HepG2 (cell line): Measurements from ENCODE around the gene TRPC4AP. TPM values are rescaled to one million over a fixed set of nuclear protein-coding genes. Genes with fewer than 3 reads are reported as not detected.

ENCODE experiments used
- AKAP8 ChIP-seq: sonication (generic); formaldehyde crosslinking; IDR thresholded peaks from 2 replicates; pipeline ENCODE4 v1.5.1; 2020; ENCODE audit warnings: mild to moderate bottlenecking, missing genetic modification reagents
- CEBPB ChIP-seq: IDR thresholded peaks from 2 replicates; pipeline ENCODE4 v1.6.1; 2011; ENCODE audit warnings: low read depth, low read length, improper control_type of control experiment, borderline replicate concordance
- CENPX ChIP-seq: sonication (generic); formaldehyde crosslinking; IDR thresholded peaks from 2 replicates; pipeline ENCODE4 v1.9.0; 2021; ENCODE audit warnings: mild to moderate bottlenecking, missing genetic modification reagents, moderate library complexity
- CHD2 ChIP-seq: IDR thresholded peaks from 2 replicates; pipeline ENCODE4 v1.6.1; 2011; ENCODE audit warnings: low read depth, low read length, improper control_type of control experiment
- HDAC6 ChIP-seq: fragments of 200-600 bp; sonication (generic); IDR thresholded peaks from 2 replicates; pipeline ENCODE4 v1.7.0; 2017; ENCODE audit warnings: mild to moderate bottlenecking, antibody characterized with exemption, low read length, low read depth
- JARID2 ChIP-seq: sonication (generic); formaldehyde crosslinking; IDR thresholded peaks from 2 replicates; pipeline ENCODE4 v1.8.1; 2023; ENCODE audit warnings: missing genetic modification reagents, inconsistent platforms; ENCODE audit not compliant: insufficient replicate concordance
- JUN ChIP-seq: sonication (generic); formaldehyde crosslinking; IDR thresholded peaks from 2 replicates; pipeline ENCODE4 v1.4.0; 2020; ENCODE audit warnings: mild to moderate bottlenecking, missing genetic modification reagents
- KLF16 ChIP-seq, 2 experiments: sonication (generic) in 1 of 2; formaldehyde crosslinking in 1 of 2; IDR thresholded peaks; 2 replicates each; pipeline versions ENCODE4 v1.6.1 to v1.8.0; 2016 to 2023; ENCODE audit warnings: missing genetic modification reagents in 2 of 2, missing compliant biosample characterization in 1 of 2
- KMT2B ChIP-seq: IDR thresholded peaks from 2 replicates; pipeline ENCODE4 v1.6.1; 2016; ENCODE audit warnings: missing genetic modification reagents, missing compliant biosample characterization
- MTA1 ChIP-seq: sonication (generic); formaldehyde crosslinking; IDR thresholded peaks from 2 replicates; pipeline ENCODE4 v1.4.0; 2020; ENCODE audit warnings: missing genetic modification reagents, mild to moderate bottlenecking, borderline replicate concordance
- NPAS2 ChIP-seq: sonication (generic); formaldehyde crosslinking; IDR thresholded peaks from 2 replicates; pipeline ENCODE4 v1.8.0; 2022; ENCODE audit warnings: mild to moderate bottlenecking, missing genetic modification reagents, borderline replicate concordance
- NR1H2 ChIP-seq: sonication (generic); formaldehyde crosslinking; IDR thresholded peaks from 2 replicates; pipeline ENCODE4 v1.8.1; 2022; ENCODE audit warnings: low read depth, missing genetic modification reagents, borderline replicate concordance
- POLR2AphosphoS2 ChIP-seq: IDR thresholded peaks from 2 replicates; pipeline ENCODE4 v1.6.1; 2011; ENCODE audit warnings: low read depth, low read length, improper control_type of control experiment
- RXRB ChIP-seq: IDR thresholded peaks from 2 replicates; pipeline ENCODE4 v1.6.1; 2016; ENCODE audit warnings: borderline replicate concordance, missing genetic modification reagents, missing compliant biosample characterization
- SIX4 ChIP-seq: sonication (generic); formaldehyde crosslinking; IDR thresholded peaks from 2 replicates; pipeline ENCODE4 v1.4.0; 2020; ENCODE audit warnings: missing genetic modification reagents
- STAT5B ChIP-seq: sonication (generic); formaldehyde crosslinking; IDR thresholded peaks from 2 replicates; pipeline ENCODE4 v1.4.0; 2020; ENCODE audit warnings: missing genetic modification reagents
- ZBTB42 ChIP-seq: sonication (generic); formaldehyde crosslinking; IDR thresholded peaks from 2 replicates; pipeline ENCODE4 v1.5.0; 2020; ENCODE audit warnings: mild to moderate bottlenecking, missing genetic modification reagents
- ZFP37 ChIP-seq: sonication (generic); formaldehyde crosslinking; IDR thresholded peaks from 2 replicates; pipeline ENCODE4 v1.4.0; 2020; ENCODE audit warnings: missing genetic modification reagents, borderline replicate concordance
- ZFP82 ChIP-seq: sonication (generic); formaldehyde crosslinking; IDR thresholded peaks from 2 replicates; pipeline ENCODE4 v1.5.1; 2020; ENCODE audit warnings: mild to moderate bottlenecking, missing genetic modification reagents, borderline replicate concordance
- ZNF12 ChIP-seq: sonication (generic); formaldehyde crosslinking; IDR thresholded peaks from 2 replicates; pipeline ENCODE4 v1.5.0; 2020; ENCODE audit warnings: missing genetic modification reagents
- ZNF230 ChIP-seq: sonication (generic); formaldehyde crosslinking; IDR thresholded peaks from 2 replicates; pipeline ENCODE4 v1.4.0; 2020; ENCODE audit warnings: mild to moderate bottlenecking, missing genetic modification reagents
- ZNF530 ChIP-seq: sonication (generic); formaldehyde crosslinking; IDR thresholded peaks from 2 replicates; pipeline ENCODE4 v1.5.0; 2020; ENCODE audit warnings: low read depth, mild to moderate bottlenecking, missing genetic modification reagents
- ZNF609 ChIP-seq: sonication (generic); formaldehyde crosslinking; IDR thresholded peaks from 2 replicates; pipeline ENCODE4 v1.4.0; 2020; ENCODE audit warnings: mild to moderate bottlenecking, missing genetic modification reagents, borderline replicate concordance
- ZNF672 ChIP-seq: sonication (generic); formaldehyde crosslinking; IDR thresholded peaks from 2 replicates; pipeline ENCODE4 v1.8.1; 2022; ENCODE audit warnings: missing genetic modification reagents
- ZNF841 ChIP-seq: sonication (generic); formaldehyde crosslinking; IDR thresholded peaks from 2 replicates; pipeline ENCODE4 v1.8.1; 2023; ENCODE audit warnings: missing genetic modification reagents, borderline replicate concordance
- polyA plus RNA-seq, 8 experiments: library from polyadenylated mRNA; depleted of rRNA in 3 of 8; stranded (reverse) in 7 of 8; unstranded in 1 of 8; fragments of >200 nt; fragmentation: Illumina TruSeq in 4 of 8; extraction: Trizol in 4 of 8; gene quantifications; 2 replicates each; pipeline versions ENCODE4 v1.2.1 to v1.2.3, GENCODE V29; 2011 to 2016; ENCODE audit warnings: low read depth in 4 of 8, missing spikeins in 1 of 8, mixed read lengths in 1 of 8; ENCODE audit not compliant: insufficient read depth in 1 of 8
- total RNA-seq, 5 experiments: library from RNA; depleted of rRNA; stranded (reverse); fragments of >200 nt; fragmentation: Illumina TruSeq; extraction: Trizol; gene quantifications; 2 replicates each; pipeline ENCODE4 v1.2.3, GENCODE V29; 2016; ENCODE audit warnings: low read depth in 1 of 5

Gene TRPC4AP
- total and polyA plus RNA-seq, 2 of the 13 experiments (the other 11 are each of a cell fraction or from before 2014, with no cell fraction given): 136 to 137 TPM

GRCh38 chr20:35092524-35093266 is at the start of gene TRPC4AP (continued):
- peak; percentile 97 for TF ChIP-seq MTA1 (CRISPR knock-in tag)
- TF ChIP-seq JARID2 (CRISPR knock-in tag): no peak
- peak; percentile 54; the same call in 1 of the 2 replicates for TF ChIP-seq AKAP8
- no peak for TF ChIP-seq HDAC6
- TF ChIP-seq ZFP82 (CRISPR knock-in tag): peak; percentile 91; the same call in 1 of the 2 replicates
- TF ChIP-seq ZNF12 (CRISPR knock-in tag): peak; percentile 73
- peak; percentile 97; the same call in 1 of the 2 replicates for TF ChIP-seq NPAS2
- peak; percentile 85 for TF ChIP-seq ZNF609 (CRISPR knock-in tag)
- peak; percentile 98 for TF ChIP-seq ZFP37 (CRISPR knock-in tag)
- no peak for TF ChIP-seq CENPX (CRISPR knock-in tag)
- TF ChIP-seq JUN (CRISPR knock-in tag): peak; percentile 49
- no peak for TF ChIP-seq CEBPB
- peak; percentile 99 for TF ChIP-seq ZNF230 (CRISPR knock-in tag)
- TF ChIP-seq RXRB (CRISPR knock-in tag): peak; percentile 83
- 0 out of 2 replicates have a peak, but pooled peaks have one; percentile 34 for TF ChIP-seq SIX4 (CRISPR knock-in tag)
- peak; percentile 17; the same call in 1 of the 2 replicates for TF ChIP-seq CHD2
- no peak for TF ChIP-seq POLR2AphosphoS2
- peak; percentile 49; the same call in 1 of the 2 replicates for TF ChIP-seq ZNF530 (CRISPR knock-in tag)
- peak; percentile 94 for TF ChIP-seq KMT2B (CRISPR knock-in tag)
- no peak; the same call in none of the 2 replicates for TF ChIP-seq STAT5B (CRISPR knock-in tag)
- peak; percentile 35; the same call in 1 of the 2 replicates for TF ChIP-seq ZNF672 (CRISPR knock-in tag)
- 0 out of 2 replicates have a peak, but pooled peaks have one; percentile 26 for TF ChIP-seq ZNF841 (CRISPR knock-in tag)
- no peak; the same call in none of the 2 replicates for TF ChIP-seq NR1H2
- TF ChIP-seq KLF16 (CRISPR knock-in tag; IDR thresholded peaks at IDR 0.05): peak in 1 of 2 experiments; percentile 97; a peak in 2 of 4 replicates
- TF ChIP-seq ZBTB42: peak; percentile 85
